ENCODE measurements around the gene FUCA2. TPM values are rescaled to one million over a fixed set of nuclear protein-coding genes. Genes with fewer than 3 reads are reported as not detected.
"Not testable (repeated sequence)": the region's sequence is repeated elsewhere in the genome, so short reads cannot be mapped to it uniquely, and the experiment has no call there.

FUCA2 gene
- polyA plus RNA-seq, 4 donors, result 22.8 to 173 (median 43.7) TPM

DNA sequence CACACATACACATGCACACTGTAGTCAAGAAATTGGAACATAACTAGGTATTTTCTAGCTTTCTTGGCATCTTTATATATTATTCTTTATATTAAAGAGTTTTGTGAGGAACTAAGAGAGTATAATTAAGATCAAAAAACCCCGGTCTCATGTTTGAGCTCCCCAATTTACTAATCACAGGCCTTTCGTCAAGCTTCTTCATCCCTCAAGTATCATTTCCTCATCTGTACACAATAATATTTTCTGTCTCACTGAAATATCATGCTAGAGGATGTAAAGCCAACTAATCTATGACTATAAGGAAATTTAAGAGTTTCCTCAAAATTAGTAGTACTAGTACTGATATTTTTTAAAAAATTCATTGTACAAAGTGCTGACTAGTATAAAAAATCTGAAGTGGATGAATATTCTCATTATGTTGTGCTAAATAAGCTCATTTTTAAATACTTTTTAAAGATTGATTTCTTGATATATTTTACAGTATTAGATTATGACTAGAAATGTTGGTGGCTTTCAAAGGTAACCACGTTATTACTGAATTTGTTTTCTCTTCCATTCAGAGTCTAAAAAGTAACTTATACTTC lies 32.9 kb downstream of the FUCA2 start:
- Histone ChIP-seq H3K27ac (ENCODE audit: low read depth in 1 of 3, low read length in 2 of 3) (no peak overlapping the region), H3K4me1 (ENCODE audit: control insufficient read depth in 3 of 3, insufficient read depth in 2 of 3, low read depth in 1 of 3, low read length in 2 of 3) (no peaks in the 10 kb centered on the region), H3K27me3 (ENCODE audit: control insufficient read depth in 3 of 3, insufficient read depth in 3 of 3, low read length in 3 of 3) (no peaks in the 10 kb centered on the region), H3K4me3 (ENCODE audit: low read depth in 1 of 3, low read length in 3 of 3) (no peak overlapping the region), H3K36me3 (ENCODE audit: control insufficient read depth in 3 of 3, insufficient read depth in 2 of 3, low read depth in 1 of 3, low read length in 3 of 3) (peaks cover 0 to 11% (median 8%) of the 10 kb centered on the region in 3 donors), H3K9me3 (ENCODE audit: control insufficient read depth in 2 of 2, insufficient read depth in 1 of 2, low read depth in 1 of 2, low read length in 1 of 2) (no peaks in the 10 kb centered on the region)
- 86 to 97% (median 93%) methylated on average over 3 of the region's 3 CpGs for WGBS, 3 donors
- FAIRE-seq (peak; percentile 53), DNase-seq (no peak)

DNA sequence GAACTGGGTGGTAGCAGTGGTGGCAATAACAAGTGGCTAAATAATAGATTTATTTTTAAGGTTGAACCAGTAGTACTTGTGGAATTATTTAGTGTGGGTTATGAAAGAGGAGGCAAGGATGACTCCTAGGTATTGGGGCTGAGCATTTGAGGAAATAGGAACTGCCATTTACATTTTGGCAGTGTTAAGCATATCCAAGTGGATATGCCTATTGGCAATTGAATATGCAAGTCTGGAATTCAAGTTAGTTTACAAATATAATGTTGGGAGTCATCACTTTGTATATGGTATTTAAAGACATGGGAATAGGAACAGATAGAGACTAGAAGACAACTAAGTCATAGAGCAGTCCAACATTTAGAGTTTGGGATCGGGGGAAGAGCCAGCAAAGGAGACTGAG lies 35.0 kb downstream of the FUCA2 start:
- DNase-seq (no peak), FAIRE-seq (no peak)
- no peak overlapping the region for H3K4me3 ChIP-seq (ENCODE audit: low read depth in 1 of 3, low read length in 3 of 3)
- H3K4me1 ChIP-seq (ENCODE audit: control insufficient read depth in 3 of 3, insufficient read depth in 2 of 3, low read depth in 1 of 3, low read length in 2 of 3), result no peaks in the 10 kb centered on the region
- H3K27ac ChIP-seq (ENCODE audit: low read depth in 1 of 3, low read length in 2 of 3), result no peak overlapping the region
- peaks cover 0 to 13% (median 8%) of the 10 kb centered on the region in 3 donors for H3K36me3 ChIP-seq (ENCODE audit: control insufficient read depth in 3 of 3, insufficient read depth in 2 of 3, low read depth in 1 of 3, low read length in 3 of 3)
- WGBS, 3 donors, result 97 to 100% (median 100%) methylated on average over 1 of the region's 1 CpG
- H3K9me3 ChIP-seq (ENCODE audit: control insufficient read depth in 2 of 2, insufficient read depth in 1 of 2, low read depth in 1 of 2, low read length in 1 of 2), result no peaks in the 10 kb centered on the region
- no peaks in the 10 kb centered on the region for H3K27me3 ChIP-seq (ENCODE audit: control insufficient read depth in 3 of 3, insufficient read depth in 3 of 3, low read length in 3 of 3)

DNA sequence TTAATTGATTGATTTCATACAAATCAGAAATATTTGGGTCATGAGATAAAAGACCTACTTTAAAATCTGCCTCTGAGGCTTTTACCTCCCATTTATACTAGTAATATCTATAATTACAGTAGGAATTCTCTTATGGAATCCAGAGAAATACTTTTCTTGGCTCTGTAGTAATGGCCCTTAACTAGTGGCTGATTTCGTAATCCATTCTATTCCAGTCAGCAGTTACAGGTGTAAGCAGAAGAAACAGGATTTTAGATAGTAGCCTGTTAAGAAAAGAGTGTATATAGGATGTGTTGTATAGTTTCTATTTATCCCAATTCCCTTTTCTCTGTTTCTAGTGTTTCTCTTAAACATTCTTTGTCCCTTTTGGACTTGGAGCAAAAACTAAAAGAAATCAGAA lies 39.7 kb downstream of the FUCA2 start:
- Histone ChIP-seq H3K36me3 (ENCODE audit: control insufficient read depth in 3 of 3, insufficient read depth in 2 of 3, low read depth in 1 of 3, low read length in 3 of 3) (peaks cover 0 to 13% (median 5%) of the 10 kb centered on the region in 3 donors), H3K4me3 (ENCODE audit: low read depth in 1 of 3, low read length in 3 of 3) (no peak overlapping the region), H3K9me3 (ENCODE audit: control insufficient read depth in 2 of 2, insufficient read depth in 1 of 2, low read depth in 1 of 2, low read length in 1 of 2) (no peaks in the 10 kb centered on the region), H3K27me3 (ENCODE audit: control insufficient read depth in 3 of 3, insufficient read depth in 3 of 3, low read length in 3 of 3) (no peaks in the 10 kb centered on the region), H3K4me1 (ENCODE audit: control insufficient read depth in 3 of 3, insufficient read depth in 2 of 3, low read depth in 1 of 3, low read length in 2 of 3) (no peaks in the 10 kb centered on the region), H3K27ac (ENCODE audit: low read depth in 1 of 3, low read length in 2 of 3) (no peak overlapping the region)
- FAIRE-seq (no peak), DNase-seq (no peak)
- 92 to 100% (median 97%) methylated on average over 1 of the region's 1 CpG for WGBS, 3 donors

DNA sequence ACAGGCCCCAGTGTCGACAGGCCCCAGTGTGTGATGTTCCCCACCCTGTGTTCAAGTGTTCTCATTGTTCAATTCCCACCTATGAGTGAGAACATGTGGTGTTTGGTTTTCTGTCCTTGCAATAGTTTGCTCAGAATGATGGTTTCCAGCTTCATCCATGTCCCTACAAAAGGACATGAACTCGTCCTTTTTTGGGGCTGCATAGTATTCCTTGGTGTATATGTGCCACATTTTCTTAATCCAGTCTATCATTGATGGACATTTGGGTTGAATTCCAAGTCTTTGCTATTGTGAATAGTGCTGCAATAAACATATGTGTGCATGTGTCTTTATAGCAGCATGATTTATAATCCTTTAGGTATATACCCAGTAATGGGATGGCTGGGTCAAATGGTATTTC lies 42.7 kb downstream of the FUCA2 start:
- H3K36me3 ChIP-seq (ENCODE audit: control insufficient read depth in 3 of 3, insufficient read depth in 2 of 3, low read depth in 1 of 3, low read length in 3 of 3); H3K4me1 ChIP-seq (ENCODE audit: control insufficient read depth in 3 of 3, insufficient read depth in 2 of 3, low read depth in 1 of 3, low read length in 2 of 3); H3K27me3 ChIP-seq (ENCODE audit: control insufficient read depth in 3 of 3, insufficient read depth in 3 of 3, low read length in 3 of 3); FAIRE-seq; H3K4me3 ChIP-seq (ENCODE audit: low read depth in 1 of 3, low read length in 3 of 3); H3K9me3 ChIP-seq (ENCODE audit: control insufficient read depth in 2 of 2, insufficient read depth in 1 of 2, low read depth in 1 of 2, low read length in 1 of 2); H3K27ac ChIP-seq (ENCODE audit: low read depth in 1 of 3, low read length in 2 of 3); DNase-seq: not testable (repeated sequence)
- WGBS, 3 donors, result 95 to 100% (median 97%) methylated on average over 2 of the region's 2 CpGs

DNA sequence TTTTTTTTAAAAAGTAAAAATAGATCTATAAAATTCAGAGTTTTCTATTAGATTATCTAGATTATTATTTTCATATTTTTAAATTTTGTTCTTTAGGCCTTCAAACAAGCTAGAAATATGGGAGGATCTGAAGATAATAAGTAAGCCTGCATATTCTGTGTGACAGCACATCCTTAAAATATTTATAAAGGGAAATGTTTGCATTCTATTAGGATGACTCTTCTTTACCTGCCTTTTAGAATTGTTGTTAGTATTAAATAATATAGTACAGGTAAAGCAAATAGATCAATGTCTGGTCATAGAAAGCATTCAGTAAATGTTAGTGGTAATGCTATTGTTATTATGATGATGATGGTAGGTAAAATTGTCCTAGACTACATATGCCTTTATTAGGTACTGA lies 43.5 kb downstream of the FUCA2 start:
- FAIRE-seq (no peak), DNase-seq (no peak)
- Histone ChIP-seq H3K27ac (ENCODE audit: low read depth in 1 of 3, low read length in 2 of 3) (no peak overlapping the region), H3K4me3 (ENCODE audit: low read depth in 1 of 3, low read length in 3 of 3) (no peak overlapping the region), H3K36me3 (ENCODE audit: control insufficient read depth in 3 of 3, insufficient read depth in 2 of 3, low read depth in 1 of 3, low read length in 3 of 3) (peaks cover 0 to 4% (median 0%) of the 10 kb centered on the region in 3 donors), H3K4me1 (ENCODE audit: control insufficient read depth in 3 of 3, insufficient read depth in 2 of 3, low read depth in 1 of 3, low read length in 2 of 3) (no peaks in the 10 kb centered on the region), H3K27me3 (ENCODE audit: control insufficient read depth in 3 of 3, insufficient read depth in 3 of 3, low read length in 3 of 3) (no peaks in the 10 kb centered on the region), H3K9me3 (ENCODE audit: control insufficient read depth in 2 of 2, insufficient read depth in 1 of 2, low read depth in 1 of 2, low read length in 1 of 2) (no peaks in the 10 kb centered on the region)

DNA sequence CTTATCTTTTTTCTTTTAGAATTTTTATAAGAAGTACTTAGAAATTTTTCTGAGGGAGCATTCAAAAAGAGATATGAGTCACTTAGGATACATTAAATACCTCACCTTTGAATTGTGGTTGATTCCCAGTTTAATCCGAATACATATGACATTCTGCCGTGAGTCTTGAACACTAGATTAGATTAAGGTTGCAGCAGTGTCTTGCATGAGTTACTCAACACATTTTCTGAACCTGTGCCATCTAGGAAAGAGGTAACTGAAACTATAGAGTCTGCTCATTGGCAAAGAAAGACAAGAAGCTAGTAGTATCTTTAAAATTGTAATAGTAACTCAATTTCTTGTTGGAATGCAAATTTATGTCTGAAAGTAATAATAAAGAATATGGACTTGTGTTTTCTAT lies 46.0 kb downstream of the FUCA2 start:
- no peaks in the 10 kb centered on the region for H3K4me1 ChIP-seq (ENCODE audit: control insufficient read depth in 3 of 3, insufficient read depth in 2 of 3, low read depth in 1 of 3, low read length in 2 of 3)
- WGBS, 3 donors, result 77 to 92% (median 81%) methylated on average over 2 of the region's 2 CpGs
- H3K27me3 ChIP-seq (ENCODE audit: control insufficient read depth in 3 of 3, insufficient read depth in 3 of 3, low read length in 3 of 3), result no peaks in the 10 kb centered on the region
- H3K9me3 ChIP-seq (ENCODE audit: control insufficient read depth in 2 of 2, insufficient read depth in 1 of 2, low read depth in 1 of 2, low read length in 1 of 2), result no peaks in the 10 kb centered on the region
- no peak for DNase-seq
- H3K36me3 ChIP-seq (ENCODE audit: control insufficient read depth in 3 of 3, insufficient read depth in 2 of 3, low read depth in 1 of 3, low read length in 3 of 3), result peaks cover 0 to 8% (median 3%) of the 10 kb centered on the region in 3 donors
- no peak overlapping the region for H3K4me3 ChIP-seq (ENCODE audit: low read depth in 1 of 3, low read length in 3 of 3)
- no peak overlapping the region for H3K27ac ChIP-seq (ENCODE audit: low read depth in 1 of 3, low read length in 2 of 3)
- FAIRE-seq, result no peak

DNA sequence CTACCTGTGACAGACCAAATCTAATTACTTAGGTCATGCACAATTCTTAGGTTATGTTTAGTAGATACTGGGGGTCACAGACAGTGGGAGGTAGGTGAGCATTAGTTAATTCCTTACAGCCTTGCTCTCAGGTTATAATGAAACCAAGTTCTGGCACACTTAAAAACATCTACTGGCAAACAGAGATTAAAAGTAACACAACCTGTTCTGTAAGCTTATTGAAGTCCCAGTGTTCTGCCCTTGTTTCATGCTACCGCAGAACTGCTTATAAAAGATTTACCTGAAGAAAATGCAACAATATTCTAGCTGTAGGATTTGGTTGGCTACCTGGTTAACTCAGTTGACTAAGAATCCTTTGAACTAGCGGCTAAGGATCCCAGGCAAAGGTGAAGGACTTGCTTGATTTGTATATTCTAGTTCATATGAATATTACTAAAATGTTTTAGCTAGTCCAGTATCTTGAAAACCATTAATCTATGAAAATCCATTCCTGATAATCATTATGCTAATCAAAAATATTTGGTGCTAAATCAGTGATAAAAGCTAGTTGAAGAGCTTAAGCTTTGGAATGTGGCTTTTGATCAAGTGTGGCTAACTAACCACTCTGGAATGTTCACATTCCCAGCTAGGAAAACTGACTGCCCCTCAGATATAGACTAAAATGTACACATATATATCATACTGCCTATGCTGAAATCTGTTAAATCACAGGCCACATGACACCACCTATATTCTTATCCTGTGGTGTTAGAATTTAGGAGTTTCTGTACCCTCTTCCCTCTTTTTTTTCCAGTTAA lies 53.8 kb downstream of the FUCA2 start:
- Histone ChIP-seq H3K9me3 (ENCODE audit: control insufficient read depth in 2 of 2, insufficient read depth in 1 of 2, low read depth in 1 of 2, low read length in 1 of 2) (no peaks in the 10 kb centered on the region), H3K4me3 (ENCODE audit: low read depth in 1 of 3, low read length in 3 of 3) (no peak overlapping the region), H3K4me1 (ENCODE audit: control insufficient read depth in 3 of 3, insufficient read depth in 2 of 3, low read depth in 1 of 3, low read length in 2 of 3) (no peaks in the 10 kb centered on the region), H3K36me3 (ENCODE audit: control insufficient read depth in 3 of 3, insufficient read depth in 2 of 3, low read depth in 1 of 3, low read length in 3 of 3) (peaks cover 0 to 12% (median 3%) of the 10 kb centered on the region in 3 donors), H3K27ac (ENCODE audit: low read depth in 1 of 3, low read length in 2 of 3) (no peak overlapping the region), H3K27me3 (ENCODE audit: control insufficient read depth in 3 of 3, insufficient read depth in 3 of 3, low read length in 3 of 3) (no peaks in the 10 kb centered on the region)
- 13 to 75% (median 42%) methylated on average over 2 of the region's 2 CpGs for WGBS, 3 donors
- FAIRE-seq, result no peak
- peak; percentile 2 to 16 for DNase-seq

DNA sequence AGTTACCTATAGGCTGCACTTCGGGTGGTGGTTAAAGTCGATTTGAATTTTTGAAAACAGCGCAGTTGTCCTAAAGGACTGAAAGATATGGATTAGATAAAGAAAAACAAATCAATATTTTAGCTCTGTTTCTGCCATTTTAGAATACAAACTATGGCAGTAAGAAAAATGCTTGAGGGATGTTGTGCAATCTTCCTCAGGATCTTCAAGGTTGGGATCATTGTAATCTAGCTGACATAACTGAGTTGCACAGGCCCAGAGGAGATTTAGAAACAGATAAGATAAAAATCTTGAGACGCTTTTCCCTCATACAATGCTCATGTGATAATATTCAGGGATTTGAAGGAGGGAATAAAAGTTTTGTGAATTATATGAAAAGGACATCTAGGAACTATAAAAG lies 60.0 kb downstream of the FUCA2 start:
- Histone ChIP-seq H3K4me3 (ENCODE audit: low read depth in 1 of 3, low read length in 3 of 3) (peak overlapping the region in 2 of 3 donors; percentile 85 to 92), H3K27me3 (ENCODE audit: control insufficient read depth in 3 of 3, insufficient read depth in 3 of 3, low read length in 3 of 3) (no peaks in the 10 kb centered on the region), H3K4me1 (ENCODE audit: control insufficient read depth in 3 of 3, insufficient read depth in 2 of 3, low read depth in 1 of 3, low read length in 2 of 3) (peaks cover 0 to 8% (median 6%) of the 10 kb centered on the region in 3 donors), H3K27ac (ENCODE audit: low read depth in 1 of 3, low read length in 2 of 3) (peak overlapping the region in 1 of 3 donors; percentile 86), H3K36me3 (ENCODE audit: control insufficient read depth in 3 of 3, insufficient read depth in 2 of 3, low read depth in 1 of 3, low read length in 3 of 3) (peaks cover 0 to 3% (median 0%) of the 10 kb centered on the region in 3 donors), H3K9me3 (ENCODE audit: control insufficient read depth in 2 of 2, insufficient read depth in 1 of 2, low read depth in 1 of 2, low read length in 1 of 2) (no peaks in the 10 kb centered on the region)
- DNase-seq (no peak), FAIRE-seq (no peak)
- WGBS, 3 donors, result 9 to 34% (median 15%) methylated on average over 4 of the region's 4 CpGs

All from small intestine (tissue), 7 donors.